ENCODE measurements around the gene TPRN. TPM values are rescaled to one million over a fixed set of nuclear protein-coding genes. Genes with fewer than 3 reads are reported as not detected.

Gene TPRN
- total RNA-seq, 1 experiment from 2014 or later, result 6.0 TPM

DNA sequence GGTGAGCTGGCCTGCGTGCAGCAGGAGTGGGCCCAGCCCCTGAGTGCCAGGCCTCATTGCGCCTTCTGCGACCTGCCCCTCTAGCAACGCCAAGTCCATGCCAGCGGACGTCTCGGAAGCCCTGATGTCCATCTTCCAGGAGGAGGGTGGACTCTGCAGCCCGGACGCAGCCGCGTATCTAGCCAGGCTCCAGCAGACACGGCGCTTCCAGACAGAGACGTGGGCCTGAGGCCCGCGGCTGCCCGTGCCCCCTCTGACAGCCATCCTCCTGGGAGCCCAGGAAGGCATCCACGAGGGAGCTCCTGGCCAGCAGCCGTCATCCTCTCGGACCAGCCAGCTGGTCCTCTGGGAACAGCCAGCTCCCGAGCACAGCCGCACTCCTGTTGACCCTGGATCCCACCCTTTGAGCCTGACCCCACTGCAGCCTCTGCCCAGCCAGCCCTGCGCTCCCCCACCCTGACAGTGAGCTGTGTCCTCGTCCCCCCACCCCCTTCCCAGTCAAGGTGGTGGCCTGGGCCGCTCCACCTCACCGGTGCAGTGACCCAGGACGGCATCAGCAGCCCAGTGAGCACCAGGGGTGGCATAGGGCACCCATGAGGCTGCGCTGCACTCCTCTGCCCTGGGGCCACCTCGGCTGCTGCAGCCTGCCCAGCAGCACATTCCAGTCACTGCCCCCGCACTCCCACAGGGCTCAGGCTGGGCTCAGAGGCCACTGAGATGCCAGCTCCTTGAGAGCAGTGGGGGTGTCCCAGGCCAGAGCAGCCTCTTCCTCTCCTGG is 15.8 kb upstream of the TPRN start:
- no peak overlapping the region for H3K27ac ChIP-seq
- H3K4me3 ChIP-seq, result no peak overlapping the region
- H3K36me3 ChIP-seq, result peaks cover 55% of the 10 kb centered on the region
- H3K4me1 ChIP-seq (replicated peaks), result peaks cover 10% of the 10 kb centered on the region
- no peaks in the 10 kb centered on the region for H3K27me3 ChIP-seq (replicated peaks)
- DNase-seq (ENCODE audit: low read depth in 1 of 2, low spot score in 2 of 2), result no peak
- H3K9me3 ChIP-seq (replicated peaks), result no peaks in the 10 kb centered on the region

GRCh38 chr9:137215196-137215986 is 14.8 kb upstream of the TPRN start:
- H3K4me1 ChIP-seq (replicated peaks), result peaks cover 10% of the 10 kb centered on the region
- H3K4me3 ChIP-seq, result no peak overlapping the region
- no peak for DNase-seq (ENCODE audit: low read depth in 1 of 2, low spot score in 2 of 2)
- no peak overlapping the region for H3K27ac ChIP-seq
- H3K27me3 ChIP-seq (replicated peaks), result no peaks in the 10 kb centered on the region
- H3K36me3 ChIP-seq, result peaks cover 55% of the 10 kb centered on the region
- H3K9me3 ChIP-seq (replicated peaks), result no peaks in the 10 kb centered on the region

- peaks cover 58% of the 10 kb centered on the region for H3K36me3 ChIP-seq
- no peak overlapping the region for H3K27ac ChIP-seq
- no peak overlapping the region for H3K4me3 ChIP-seq
- no peak for DNase-seq (ENCODE audit: low read depth in 1 of 2, low spot score in 2 of 2)
- no peaks in the 10 kb centered on the region for H3K27me3 ChIP-seq (replicated peaks)
- H3K9me3 ChIP-seq (replicated peaks), result no peaks in the 10 kb centered on the region
- peaks cover 10% of the 10 kb centered on the region for H3K4me1 ChIP-seq (replicated peaks)
Measured at GRCh38 chr9:137214620-137215019, 14.1 kb upstream of the TPRN start.

DNA sequence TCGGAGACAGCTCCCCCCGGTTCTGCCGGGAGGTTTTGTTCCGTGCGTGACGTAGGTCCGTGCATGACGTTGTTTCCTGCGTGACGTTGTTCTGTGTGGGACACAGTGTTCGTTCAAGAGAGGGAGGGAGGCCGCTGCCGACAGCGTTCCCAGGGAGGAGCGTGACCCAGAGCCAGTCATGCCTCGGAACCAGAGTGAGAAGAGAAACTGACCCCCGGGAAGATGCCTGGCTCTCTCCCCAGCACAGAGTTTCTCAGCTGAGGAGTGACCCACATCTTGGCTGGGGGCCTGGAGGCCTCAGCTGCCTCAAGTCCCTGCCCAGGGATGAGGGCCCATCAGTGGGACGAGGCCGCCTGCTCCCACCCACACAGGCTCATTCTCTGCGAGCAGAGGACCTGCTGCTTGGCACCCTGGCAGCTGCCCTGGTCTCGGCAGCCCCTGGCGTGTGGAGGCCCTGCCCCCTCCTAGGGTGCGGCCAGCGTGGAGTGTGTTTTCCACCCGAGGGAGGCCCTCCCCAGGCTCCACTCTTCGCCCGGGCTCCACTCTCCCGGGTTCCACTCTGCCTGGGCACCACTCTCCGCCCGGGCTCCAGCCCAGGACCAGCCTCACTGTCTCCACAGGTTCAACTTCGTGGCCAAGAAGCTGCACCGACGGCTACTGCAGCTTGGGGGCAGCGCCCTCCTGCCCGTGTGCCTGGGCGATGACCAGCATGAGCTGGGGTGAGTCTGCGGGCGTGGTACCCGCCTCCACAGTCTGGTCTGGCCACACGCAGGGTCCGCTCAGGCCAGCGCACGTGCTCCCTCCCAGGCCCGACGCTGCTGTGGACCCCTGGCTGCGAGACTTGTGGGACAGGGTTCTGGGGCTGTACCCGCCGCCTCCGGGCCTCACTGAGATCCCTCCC is 12.9 kb upstream of the TPRN start:
- H3K4me1 ChIP-seq (replicated peaks), result peaks cover 3% of the 10 kb centered on the region
- no peaks in the 10 kb centered on the region for H3K27me3 ChIP-seq (replicated peaks)
- H3K4me3 ChIP-seq, result no peak overlapping the region
- H3K9me3 ChIP-seq (replicated peaks), result no peaks in the 10 kb centered on the region
- DNase-seq (ENCODE audit: low read depth in 1 of 2, low spot score in 2 of 2), result no peak
- H3K27ac ChIP-seq, result no peak overlapping the region
- peaks cover 61% of the 10 kb centered on the region for H3K36me3 ChIP-seq

- Histone ChIP-seq H3K9me3 (replicated peaks) (no peaks in the 10 kb centered on the region), H3K27me3 (replicated peaks) (no peaks in the 10 kb centered on the region), H3K27ac (no peak overlapping the region), H3K4me3 (no peak overlapping the region), H3K4me1 (replicated peaks) (no peaks in the 10 kb centered on the region), H3K36me3 (peaks cover 55% of the 10 kb centered on the region)
- no peak for DNase-seq (ENCODE audit: low read depth in 1 of 2, low spot score in 2 of 2)
Measured at GRCh38 chr9:137212520-137212919, 12.0 kb upstream of the TPRN start.

- Histone ChIP-seq H3K9me3 (replicated peaks) (no peaks in the 10 kb centered on the region), H3K4me1 (replicated peaks) (peaks cover 4% of the 10 kb centered on the region), H3K27me3 (replicated peaks) (no peaks in the 10 kb centered on the region), H3K4me3 (no peak overlapping the region), H3K27ac (no peak overlapping the region), H3K36me3 (peaks cover 61% of the 10 kb centered on the region)
- DNase-seq (ENCODE audit: low read depth in 1 of 2, low spot score in 2 of 2), result no peak
Measured at GRCh38 chr9:137211532-137211931, 11.0 kb upstream of the TPRN start.

GRCh38 chr9:137206602-137207001 is 6.1 kb upstream of the TPRN start:
- no peak overlapping the region for H3K27ac ChIP-seq
- H3K36me3 ChIP-seq, result peaks cover 43% of the 10 kb centered on the region
- no peaks in the 10 kb centered on the region for H3K27me3 ChIP-seq (replicated peaks)
- peak overlapping the region; percentile 88 for H3K4me3 ChIP-seq
- peaks cover 19% of the 10 kb centered on the region for H3K4me1 ChIP-seq (replicated peaks)
- H3K9me3 ChIP-seq (replicated peaks), result no peaks in the 10 kb centered on the region
- no peak for DNase-seq (ENCODE audit: low read depth in 1 of 2, low spot score in 2 of 2)

DNA sequence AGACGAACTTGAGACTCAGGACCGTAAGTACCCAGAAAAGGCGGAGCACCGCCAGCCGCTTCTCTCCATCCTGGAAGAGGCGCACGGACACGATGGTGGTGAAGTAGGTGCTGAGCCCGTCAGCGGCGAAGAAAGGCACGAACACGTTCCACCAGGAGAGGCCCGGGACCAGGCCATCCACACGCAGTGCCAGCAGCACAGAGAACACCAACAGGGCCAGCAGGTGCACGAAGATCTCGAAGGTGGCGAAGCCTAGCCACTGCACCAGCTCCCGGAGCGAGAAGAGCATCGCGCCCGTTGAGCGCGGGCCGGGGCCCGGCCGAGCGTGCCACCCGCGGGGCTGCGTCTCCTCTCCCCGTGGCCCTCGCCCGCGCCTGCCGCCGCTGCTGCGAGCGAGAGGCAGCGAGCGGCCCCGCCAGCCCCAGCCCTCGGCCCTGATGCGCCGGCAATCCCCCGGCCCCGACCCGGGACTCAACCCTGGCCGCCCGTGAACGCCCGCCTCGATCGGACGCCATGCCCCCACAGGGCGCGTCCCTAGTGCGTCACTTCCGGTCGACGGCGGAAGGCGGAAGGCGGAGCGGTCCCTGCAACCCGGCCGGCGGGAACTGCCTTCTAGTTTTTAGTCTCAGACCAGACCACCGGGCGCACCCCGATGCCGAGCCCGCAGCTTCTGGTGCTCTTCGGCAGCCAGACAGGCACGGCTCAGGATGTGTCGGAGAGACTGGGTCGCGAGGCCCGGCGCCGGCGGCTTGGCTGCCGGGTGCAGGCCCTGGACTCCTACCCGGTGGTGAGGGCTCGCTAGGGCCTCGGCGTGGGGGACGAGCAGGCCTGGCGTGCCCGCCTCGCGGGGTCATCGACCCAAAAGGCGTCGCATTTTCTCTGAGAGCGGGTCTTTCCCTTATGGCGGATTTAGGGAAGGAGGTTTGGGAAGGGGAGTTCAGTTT is 4.9 kb upstream of the TPRN start, which contains the start of the genes NDOR1 and TMEM203:
NDOR1 (plus strand) TSS at position 575 of the 944 bp plus-strand sequence; CDS start at position 653, 78 bp downstream.
TMEM203 (minus strand) TSS at position 523 of the 944 bp plus-strand sequence; CDS start at position 289, 234 bp downstream.
- Histone ChIP-seq H3K9me3 (replicated peaks) (no peaks in the 10 kb centered on the region), H3K27ac (peak within 1 kb of the TSS; percentile 46), H3K4me1 (replicated peaks) (peaks cover 19% of the 10 kb centered on the region), H3K4me3 (peak within 1 kb of the TSS; percentile 88), H3K27me3 (replicated peaks) (no peaks in the 10 kb centered on the region), H3K36me3 (peaks cover 43% of the 10 kb centered on the region)
- peak; percentile 74 to 88 for DNase-seq (ENCODE audit: low read depth in 1 of 2, low spot score in 2 of 2)

DNA sequence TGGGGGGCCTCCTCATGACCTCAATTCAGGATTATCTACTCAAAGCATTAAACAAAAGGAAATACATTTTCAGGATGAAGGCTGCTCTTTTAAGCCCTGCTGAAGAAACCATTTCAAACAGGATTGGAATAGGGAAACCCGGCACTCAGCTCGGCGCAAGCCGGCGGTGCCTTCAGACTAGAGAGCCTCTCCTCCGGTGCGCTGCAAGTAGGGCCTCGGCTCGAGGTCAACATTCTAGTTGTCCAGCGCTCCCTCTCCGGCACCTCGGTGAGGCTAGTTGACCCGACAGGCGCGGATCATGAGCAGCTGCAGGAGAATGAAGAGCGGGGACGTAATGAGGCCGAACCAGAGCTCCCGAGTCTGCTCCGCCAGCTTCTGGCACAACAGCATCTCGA is 4.2 kb upstream of the TPRN start:
- no peak overlapping the region for H3K27ac ChIP-seq

DNA sequence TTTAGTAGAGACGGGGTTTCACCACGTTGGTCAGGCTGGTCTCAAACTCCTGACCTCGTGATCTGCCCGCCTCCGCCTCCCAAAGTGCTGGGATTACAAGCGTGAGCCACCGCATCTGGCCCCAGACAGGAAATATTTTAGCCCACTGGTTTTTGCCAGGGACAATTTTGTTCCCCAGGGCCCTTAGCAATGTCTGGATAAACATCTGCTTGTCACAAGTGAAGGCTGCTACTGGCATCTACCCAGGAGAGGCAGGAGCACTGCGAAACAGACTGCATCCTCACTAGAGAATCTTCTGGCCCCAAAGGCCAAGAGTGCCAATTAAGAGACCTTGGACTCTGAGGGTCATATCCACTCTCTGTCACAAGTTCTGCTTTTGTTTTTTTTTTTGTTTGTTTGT is 2.4 kb upstream of the TPRN start:
- Histone ChIP-seq H3K9me3 (replicated peaks) (no peaks in the 10 kb centered on the region), H3K27me3 (replicated peaks) (no peaks in the 10 kb centered on the region), H3K4me1 (replicated peaks) (peaks cover 27% of the 10 kb centered on the region), H3K36me3 (peaks cover 30% of the 10 kb centered on the region), H3K27ac (no peak overlapping the region), H3K4me3 (no peak overlapping the region)
- no peak for DNase-seq (ENCODE audit: low read depth in 1 of 2, low spot score in 2 of 2)

More for the DNA sequence above, 4.2 kb upstream of the TPRN start:
- Histone ChIP-seq H3K27me3 (replicated peaks) (no peaks in the 10 kb centered on the region), H3K4me3 (peak overlapping the region; percentile 88), H3K4me1 (replicated peaks) (peaks cover 20% of the 10 kb centered on the region), H3K9me3 (replicated peaks) (no peaks in the 10 kb centered on the region), H3K36me3 (peaks cover 40% of the 10 kb centered on the region)
- DNase-seq (ENCODE audit: low read depth in 1 of 2, low spot score in 2 of 2), result no peak

DNA sequence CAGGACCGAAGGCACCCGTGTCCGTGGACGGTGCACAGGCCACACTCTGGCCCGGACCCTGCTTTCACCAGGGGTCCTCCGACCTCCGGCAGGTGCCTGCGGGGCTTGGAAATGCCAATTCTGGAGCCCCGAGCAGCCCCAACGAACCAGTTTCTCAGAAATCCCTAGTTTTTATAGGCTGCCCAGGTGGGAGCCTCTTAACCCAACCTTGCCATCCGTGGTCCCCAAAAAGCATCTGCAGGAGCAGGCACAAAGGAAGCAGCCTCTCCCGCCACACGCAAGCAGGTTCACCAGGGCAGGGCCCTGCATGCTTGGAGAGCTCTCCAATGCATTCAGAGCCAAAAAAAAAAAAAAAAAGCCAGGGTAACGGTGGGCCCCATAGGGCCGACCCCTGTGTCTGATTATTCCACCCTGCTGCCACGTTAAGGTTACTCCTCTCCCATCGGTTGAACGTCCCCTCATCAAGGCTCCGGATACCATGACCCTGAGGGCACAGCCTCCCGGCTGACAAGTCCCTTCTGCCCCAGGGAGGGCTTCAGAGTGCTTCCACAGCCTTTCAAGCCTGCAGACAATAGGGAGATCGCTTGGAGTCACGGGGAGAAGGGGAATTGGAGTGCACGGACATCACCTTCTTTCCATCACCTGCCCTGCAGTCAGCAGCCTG is 796 bp upstream of the TPRN start:
- no peak for DNase-seq (ENCODE audit: low read depth in 1 of 2, low spot score in 2 of 2)
- Histone ChIP-seq H3K27ac (no peak overlapping the region), H3K27me3 (replicated peaks) (no peaks in the 10 kb centered on the region)

More for the DNA sequence above, 796 bp upstream of the TPRN start:
- Histone ChIP-seq H3K4me1 (replicated peaks) (peaks cover 21% of the 10 kb centered on the region), H3K4me3 (peak overlapping the region; percentile 77), H3K9me3 (replicated peaks) (no peaks in the 10 kb centered on the region), H3K36me3 (peaks cover 16% of the 10 kb centered on the region; the same call in 1 of the 2 replicates)
